Uterus (tissue), 4 donors: ENCODE measurements around the gene INTU. TPM values are rescaled to one million over a fixed set of nuclear protein-coding genes. Genes with fewer than 3 reads are reported as not detected.

Experiments
- DNase-seq, 2 donors: peaks; one replicate each; pipeline ENCODE4 v3.0.0-alpha.2; 2019 to 2020
- H3K27ac ChIP-seq, 2 donors: fragments of 200-600 bp; sonication (generic); 1 replicate in 1 of 2; 2 replicates in 1 of 2; pipeline ENCODE4 v1.5.1; 2016 to 2018
- H3K27me3 ChIP-seq, 2 donors: fragments of 200-600 bp; sonication (generic); one replicate each; pipeline ENCODE4 v1.5.1; 2018 to 2019; ENCODE audit warnings: control low read depth in 1 of 2
- H3K36me3 ChIP-seq, 2 donors: fragments of 200-600 bp; sonication (generic); one replicate each; pipeline ENCODE4 v1.5.1; 2019; ENCODE audit warnings: control low read depth in 1 of 2
- H3K4me1 ChIP-seq, 2 donors: fragments of 200-600 bp; sonication (generic); one replicate each; pipeline ENCODE4 v1.5.1; 2018 to 2019; ENCODE audit warnings: control low read depth in 1 of 2
- H3K4me3 ChIP-seq, 2 donors: fragments of 200-600 bp; sonication (generic); 1 replicate in 1 of 2; 2 replicates in 1 of 2; pipeline ENCODE4 v1.5.1; 2018 to 2019; ENCODE audit warnings: mild to moderate bottlenecking in 1 of 2
- H3K9me3 ChIP-seq, 2 donors: fragments of 200-600 bp; sonication (generic); one replicate each; pipeline ENCODE4 v1.5.1; 2019; ENCODE audit warnings: control low read depth in 1 of 2
- POLR2A ChIP-seq, 2 donors: fragments of 450-650 bp; IDR thresholded peaks; one replicate each; pipeline ENCODE4 v1.6.1; 2016; ENCODE audit warnings: antibody characterized with exemption in 2 of 2, mild to moderate bottlenecking in 1 of 2, moderate library complexity in 1 of 2
- intact Hi-C: fragments of 100-400 bp; cut with DNase I; formaldehyde crosslinking; loops from one replicate; pipeline ENCODE4 v1.15.1; 2023; ENCODE audit warnings: low total_unique reads
- total RNA-seq, 4 donors: library from RNA; depleted of rRNA in 3 of 4; stranded (reverse); fragments of >200 nt in 3 of 4; gene quantifications; one replicate each; pipeline versions ENCODE4 v1.1.0 to v1.2.4, GENCODE V29; 2014 to 2023
- TF ChIP-seq, protein P1 (sequence below), 4 experiments: fragments of 200-600 bp in 2 of 4; fragments of 450-650 bp in 2 of 4; sonication (generic) in 2 of 4; IDR thresholded peaks; one replicate each; pipeline ENCODE4 v1.5.1; 2016 to 2019; ENCODE audit warnings: antibody characterized with exemption in 4 of 4, mild to moderate bottlenecking in 2 of 4, moderate library complexity in 1 of 4
- donor health status: DM: yes; HTN: yes; CAD: no.

INTU gene
- total RNA-seq, 4 donors from 2014 or later = 5.3 to 31.5 (median 11.4) TPM

GRCh38 chr4:127772769-127773671, 140.3 kb downstream of the INTU start:
- Histone ChIP-seq H3K36me3 (no peaks in the 10 kb centered on the region), H3K4me3 (no peak overlapping the region), H3K27me3 (no peaks in the 10 kb centered on the region), H3K9me3 (no peaks in the 10 kb centered on the region), H3K27ac (no peak overlapping the region), H3K4me1 (no peaks in the 10 kb centered on the region)
- intact Hi-C loops = no loop called here
- DNase-seq = no peak
- TF ChIP-seq POLR2A (IDR thresholded peaks at IDR 0.05) = no peak
- TF ChIP-seq, protein P1, sequence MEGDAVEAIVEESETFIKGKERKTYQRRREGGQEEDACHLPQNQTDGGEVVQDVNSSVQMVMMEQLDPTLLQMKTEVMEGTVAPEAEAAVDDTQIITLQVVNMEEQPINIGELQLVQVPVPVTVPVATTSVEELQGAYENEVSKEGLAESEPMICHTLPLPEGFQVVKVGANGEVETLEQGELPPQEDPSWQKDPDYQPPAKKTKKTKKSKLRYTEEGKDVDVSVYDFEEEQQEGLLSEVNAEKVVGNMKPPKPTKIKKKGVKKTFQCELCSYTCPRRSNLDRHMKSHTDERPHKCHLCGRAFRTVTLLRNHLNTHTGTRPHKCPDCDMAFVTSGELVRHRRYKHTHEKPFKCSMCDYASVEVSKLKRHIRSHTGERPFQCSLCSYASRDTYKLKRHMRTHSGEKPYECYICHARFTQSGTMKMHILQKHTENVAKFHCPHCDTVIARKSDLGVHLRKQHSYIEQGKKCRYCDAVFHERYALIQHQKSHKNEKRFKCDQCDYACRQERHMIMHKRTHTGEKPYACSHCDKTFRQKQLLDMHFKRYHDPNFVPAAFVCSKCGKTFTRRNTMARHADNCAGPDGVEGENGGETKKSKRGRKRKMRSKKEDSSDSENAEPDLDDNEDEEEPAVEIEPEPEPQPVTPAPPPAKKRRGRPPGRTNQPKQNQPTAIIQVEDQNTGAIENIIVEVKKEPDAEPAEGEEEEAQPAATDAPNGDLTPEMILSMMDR (IDR thresholded peaks at IDR 0.05) = no peak

DNA sequence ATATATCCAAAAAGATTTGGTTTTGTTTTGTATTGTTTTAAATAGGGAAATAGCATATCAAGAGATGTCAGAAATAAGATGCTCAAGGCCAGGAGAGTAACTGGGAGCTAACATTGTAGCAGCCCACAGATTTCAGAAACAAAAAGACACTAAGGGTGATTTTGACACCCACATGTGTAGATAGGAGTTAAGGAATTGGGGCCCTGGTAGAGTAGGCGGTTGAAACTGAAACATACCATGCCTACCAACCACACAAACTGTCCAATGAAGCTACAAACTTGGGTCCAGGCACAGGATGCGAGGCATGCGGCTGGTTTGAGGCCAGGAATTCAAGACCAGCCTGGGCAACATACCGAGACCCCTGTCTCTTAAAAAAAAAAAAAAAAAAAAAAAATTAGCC, 143.1 kb downstream of the INTU start:
- Histone ChIP-seq H3K36me3 (no peaks in the 10 kb centered on the region), H3K27me3 (no peaks in the 10 kb centered on the region), H3K4me1 (no peaks in the 10 kb centered on the region), H3K9me3 (no peaks in the 10 kb centered on the region), H3K27ac (no peak overlapping the region), H3K4me3 (no peak overlapping the region)
- intact Hi-C loops = no loop called here
- no peak for DNase-seq
- TF ChIP-seq, protein P1 (IDR thresholded peaks at IDR 0.05) = no peak
- TF ChIP-seq POLR2A (IDR thresholded peaks at IDR 0.05) = no peak

Other genes starting within 250 kb of the INTU start
- gene SLC25A31, start 97.4 kb downstream of the INTU start, total RNA-seq = under 1 TPM in 1 of 4 donors, not detected in 3; 0.21 TPM
- 1 to 10 TPM in 3 of 4 donors, under 1 TPM in 1; 0.26 to 7.2 (median 2.8) TPM for gene HSPA4L, start 149.4 kb downstream of the INTU start, total RNA-seq
- 10 to 100 TPM in 1 of 4 donors, 1 to 10 TPM in 1, under 1 TPM in 1, not detected in 1; 0.77 to 17.7 (median 1.0) TPM for gene PLK4, start 247.9 kb downstream of the INTU start, total RNA-seq